HG03469 (cell line): ENCODE results near the gene C1QL3.

Experiments
- ATAC-seq: cut with Tn5 transposase; IDR thresholded peaks from one replicate; pipeline ENCODE4 v1.9.1; 2021; ENCODE audit warnings: mild to moderate bottlenecking, moderate library complexity, moderate number of reproducible peaks; ENCODE audit not compliant: unreplicated experiment

C1QL3 gene

DNA sequence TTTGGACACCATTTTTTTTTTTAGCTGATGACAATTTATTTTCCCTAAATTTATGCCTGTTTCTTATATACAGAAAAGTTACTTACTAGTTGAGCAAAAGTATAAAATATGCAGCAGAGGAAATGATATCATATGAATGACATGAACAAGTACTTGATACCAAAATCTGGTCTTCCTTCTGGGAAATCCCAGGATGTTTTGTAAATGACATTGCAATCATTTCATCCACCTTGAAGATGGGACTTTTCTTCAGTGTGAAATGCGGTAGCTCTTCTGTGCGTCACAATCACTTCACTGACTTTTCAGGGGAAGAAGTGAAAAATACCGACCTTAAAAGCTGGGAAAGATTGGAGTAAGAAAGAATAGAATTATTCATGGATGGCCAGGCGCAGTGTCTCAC, 23.8 kb downstream of the C1QL3 start:
- no peak for ATAC-seq

DNA sequence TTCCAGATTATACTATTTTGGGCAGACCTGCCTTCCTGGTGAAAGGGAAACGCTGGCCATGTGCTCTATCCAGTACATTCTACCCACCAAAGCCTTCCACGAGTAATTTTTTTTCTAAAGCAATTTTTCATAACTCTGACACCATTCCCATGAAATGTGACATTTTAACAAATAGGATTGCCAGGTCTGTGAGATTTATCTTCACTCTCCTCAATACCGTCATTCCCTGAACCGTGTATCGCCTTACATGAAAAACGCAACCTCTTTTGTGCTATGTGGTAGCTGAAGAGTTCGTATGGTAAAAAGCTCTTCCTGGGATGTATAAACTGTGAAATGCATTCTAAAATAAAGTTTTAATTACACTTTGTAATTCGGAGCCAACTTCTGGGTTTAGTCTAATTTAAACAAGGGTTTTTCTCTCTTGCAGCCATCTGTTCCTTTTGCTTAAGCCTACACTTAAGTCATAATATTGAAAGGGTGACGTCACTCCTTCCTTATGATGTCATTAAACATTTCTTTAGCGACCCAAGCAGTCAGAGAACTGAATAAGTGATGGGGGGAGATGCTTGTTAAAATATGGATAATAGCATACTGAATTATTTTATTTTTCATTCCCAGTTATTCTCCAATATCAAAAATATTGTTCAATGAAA, 27.7 kb downstream of the C1QL3 start:
- no peak for ATAC-seq

- ATAC-seq, result no peak
Measured at GRCh38 chr10:16491933-16492332, 29.7 kb downstream of the C1QL3 start.

DNA sequence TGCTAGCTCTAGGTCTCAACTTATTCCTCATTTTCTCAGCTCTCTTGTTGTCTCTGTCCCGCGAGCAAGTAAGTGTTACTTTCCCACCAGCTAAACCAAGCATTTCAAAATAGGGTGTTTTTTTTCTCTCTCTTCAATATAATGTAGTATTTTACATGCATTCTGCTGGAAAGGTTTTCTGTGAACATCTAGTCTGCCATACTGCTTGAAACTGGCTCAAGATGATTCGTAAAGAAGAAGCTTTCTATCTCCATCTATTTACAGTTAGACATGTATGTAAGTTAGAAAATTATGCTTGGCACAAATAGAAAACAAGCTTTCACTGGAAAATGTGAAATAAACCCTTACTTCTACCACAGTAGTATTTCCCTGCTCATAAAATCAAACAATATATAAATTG, 31.2 kb downstream of the C1QL3 start:
- no peak for ATAC-seq

DNA sequence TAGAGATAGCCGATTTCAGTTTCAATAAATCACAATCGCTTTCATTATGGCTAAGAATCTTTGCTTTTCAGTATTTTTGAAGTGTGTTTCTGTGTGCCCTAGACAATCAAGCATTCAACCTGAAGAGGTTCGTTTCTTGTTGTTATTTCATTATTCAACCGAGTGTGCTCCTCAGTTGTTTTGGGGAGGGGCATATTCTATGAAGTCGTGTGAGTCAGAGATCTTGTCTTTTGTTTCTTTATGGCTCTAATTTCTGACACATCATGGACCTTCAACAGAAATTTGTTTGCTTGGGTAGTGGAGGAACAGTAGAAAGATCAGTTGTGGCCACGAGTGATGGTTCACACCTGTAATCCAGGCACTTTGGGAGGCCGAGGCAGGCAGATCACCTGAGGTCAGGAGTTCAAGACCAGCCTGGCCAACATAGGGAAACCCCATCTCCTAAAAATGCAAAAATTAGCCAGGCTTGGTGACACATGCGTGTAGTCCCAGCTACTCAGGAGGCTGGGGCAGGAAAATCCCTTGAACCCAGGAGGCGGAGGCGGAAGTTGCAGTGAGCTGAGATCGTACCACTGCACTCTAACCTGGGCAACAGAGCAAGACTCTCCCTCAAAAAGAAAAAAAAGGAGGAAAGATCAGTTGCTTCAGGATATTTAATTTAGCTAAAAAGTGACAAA, 38.3 kb downstream of the C1QL3 start:
- ATAC-seq, result no peak

GRCh38 chr10:16481052-16481728, 40.5 kb downstream of the C1QL3 start:
- ATAC-seq, result no peak

DNA sequence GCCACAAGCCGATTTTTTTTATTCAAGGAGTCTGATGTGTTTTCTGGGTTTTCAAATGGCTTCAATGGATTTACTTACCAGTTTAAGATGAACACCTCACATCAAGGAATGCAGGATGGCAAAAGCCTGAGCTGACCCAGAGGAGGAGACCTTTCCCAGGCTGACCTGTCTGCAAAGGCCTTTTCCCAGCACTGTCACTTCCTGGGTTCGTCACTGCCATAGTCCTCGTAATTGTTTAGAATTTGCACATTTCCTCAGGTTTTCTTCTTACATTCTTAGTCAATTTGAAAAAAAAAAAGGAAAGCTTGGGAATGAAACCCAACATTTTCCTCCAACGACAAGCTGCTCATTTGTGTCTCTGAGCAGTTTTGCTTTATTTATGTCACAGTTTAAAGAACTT, 42.9 kb downstream of the C1QL3 start:
- ATAC-seq, result no peak

DNA sequence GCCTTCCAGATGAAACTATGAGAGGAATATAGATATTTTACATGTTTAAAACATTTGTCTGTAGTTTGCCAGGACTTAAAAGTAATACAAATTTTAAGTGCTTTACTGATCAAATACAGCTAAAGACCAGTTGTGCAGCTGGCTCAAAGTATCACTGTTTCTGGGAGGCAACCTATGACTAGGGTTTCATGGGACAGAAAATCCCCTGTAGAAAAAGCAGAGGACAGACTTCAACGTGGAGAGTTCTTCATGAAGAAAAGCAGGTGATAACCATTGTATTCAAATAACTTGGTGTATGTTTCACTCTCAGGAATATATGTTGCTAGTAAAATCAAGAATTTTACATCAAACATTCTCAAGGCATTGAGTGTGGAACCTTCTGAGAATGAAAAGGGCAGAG, 43.9 kb downstream of the C1QL3 start:
- ATAC-seq, result no peak

- ATAC-seq, result no peak
Measured at GRCh38 chr10:16472828-16473227, 48.9 kb downstream of the C1QL3 start.

GRCh38 chr10:16470747-16471146, 50.9 kb downstream of the C1QL3 start:
- no peak for ATAC-seq

DNA sequence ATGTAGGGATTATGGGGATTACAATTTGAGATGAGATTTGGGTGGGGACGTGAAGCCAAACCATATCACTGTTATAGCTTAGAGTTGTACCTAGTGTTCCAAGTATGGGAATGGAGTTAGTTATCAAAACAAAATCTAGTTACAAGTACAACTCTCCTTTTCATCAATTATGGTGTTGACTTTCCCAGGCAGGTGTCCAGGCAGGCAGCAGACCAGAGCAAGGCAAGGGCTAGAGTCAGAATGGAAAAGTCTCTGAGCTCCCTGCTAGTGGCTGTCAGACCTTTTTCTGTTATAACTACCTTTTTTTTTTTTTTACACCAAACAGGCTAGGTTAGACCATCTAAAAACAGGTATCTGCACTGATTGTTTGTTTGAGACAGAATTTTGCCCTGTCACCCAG, 55.7 kb downstream of the C1QL3 start:
- ATAC-seq, result no peak
